Ascending aorta (tissue), 2 donors: ENCODE measurements around the gene PPP1R16B. TPM values are rescaled to one million over a fixed set of nuclear protein-coding genes. Genes with fewer than 3 reads are reported as not detected.

ENCODE experiments used
- DNase-seq, 2 donors: peaks; one replicate each; pipeline ENCODE4 v3.0.0-alpha.2; 2019; ENCODE audit warnings: low spot score in 2 of 2
- H3K27ac ChIP-seq, 2 donors: fragments of 200-600 bp; sonication (generic); one replicate each; pipeline ENCODE4 v1.5.1; 2016 to 2017; ENCODE audit warnings: mild to moderate bottlenecking in 1 of 2
- H3K27me3 ChIP-seq: fragments of 200-600 bp; sonication (generic); one replicate; pipeline ENCODE4 v1.5.1; 2017
- H3K36me3 ChIP-seq, 2 donors: fragments of 200-600 bp; sonication (generic); one replicate each; pipeline ENCODE4 v1.5.1; 2016
- H3K4me1 ChIP-seq, 2 donors: fragments of 200-600 bp; sonication (generic); one replicate each; pipeline ENCODE4 v1.5.1; 2016 to 2017; ENCODE audit warnings: mild to moderate bottlenecking in 1 of 2
- H3K4me3 ChIP-seq, 2 donors: fragments of 200-600 bp; sonication (generic); one replicate each; pipeline ENCODE4 v1.5.1; 2016 to 2017; ENCODE audit warnings: mild to moderate bottlenecking in 1 of 2
- H3K9me3 ChIP-seq, 2 donors: fragments of 200-600 bp; sonication (generic); one replicate each; pipeline ENCODE4 v1.5.1; 2016
- CTCF ChIP-seq, 3 experiments: fragments of 200-600 bp in 2 of 3; fragments of 450-650 bp in 1 of 3; sonication (generic) in 2 of 3; IDR thresholded peaks; one replicate each; pipeline ENCODE4 v1.5.1; 2016 to 2019; ENCODE audit warnings: antibody characterized with exemption in 3 of 3, mild to moderate bottlenecking in 1 of 3, moderate library complexity in 1 of 3
- intact Hi-C: fragments of 100-400 bp; cut with DNase I; formaldehyde crosslinking; loops from one replicate; pipeline ENCODE4 v1.15.1; 2023
- total RNA-seq: library from RNA; depleted of rRNA; stranded (reverse); fragments of >200 nt; gene quantifications from one replicate; pipeline ENCODE4 v1.1.0, GENCODE V29; 2016

The PPP1R16B gene
- total RNA-seq, 1 donor from 2014 or later: 26.4 TPM

GRCh38 chr20:38828514-38829295 lies 23.2 kb downstream of the PPP1R16B start:
- H3K27me3 ChIP-seq: no peaks in the 10 kb centered on the region
- H3K4me1 ChIP-seq: no peaks in the 10 kb centered on the region
- no peak overlapping the region for H3K27ac ChIP-seq
- intact Hi-C loops: no loop called here
- TF ChIP-seq CTCF (IDR thresholded peaks at IDR 0.05): no peak
- DNase-seq: no peak
- H3K9me3 ChIP-seq: no peaks in the 10 kb centered on the region
- no peak overlapping the region for H3K4me3 ChIP-seq
- H3K36me3 ChIP-seq: no peaks in the 10 kb centered on the region

GRCh38 chr20:38829296-38829875 lies 23.9 kb downstream of the PPP1R16B start:
- intact Hi-C loops: no loop called here
- Histone ChIP-seq H3K4me1 (no peaks in the 10 kb centered on the region), H3K9me3 (no peaks in the 10 kb centered on the region), H3K36me3 (no peaks in the 10 kb centered on the region), H3K27me3 (no peaks in the 10 kb centered on the region), H3K4me3 (no peak overlapping the region), H3K27ac (no peak overlapping the region)
- TF ChIP-seq CTCF (IDR thresholded peaks at IDR 0.05): no peak
- DNase-seq: no peak

GRCh38 chr20:38830356-38830755 lies 24.9 kb downstream of the PPP1R16B start:
- H3K9me3 ChIP-seq: no peaks in the 10 kb centered on the region
- no peaks in the 10 kb centered on the region for H3K4me1 ChIP-seq
- intact Hi-C loops: no loop called here
- no peak overlapping the region for H3K4me3 ChIP-seq
- H3K27me3 ChIP-seq: no peaks in the 10 kb centered on the region
- no peaks in the 10 kb centered on the region for H3K36me3 ChIP-seq
- no peak overlapping the region for H3K27ac ChIP-seq
- no peak for TF ChIP-seq CTCF (IDR thresholded peaks at IDR 0.05)
- DNase-seq: no peak

- Histone ChIP-seq H3K36me3 (no peaks in the 10 kb centered on the region), H3K27me3 (no peaks in the 10 kb centered on the region), H3K4me1 (no peaks in the 10 kb centered on the region), H3K9me3 (no peaks in the 10 kb centered on the region), H3K27ac (no peak overlapping the region), H3K4me3 (no peak overlapping the region)
- no peak for DNase-seq
- intact Hi-C loops: no loop called here
- no peak for TF ChIP-seq CTCF (IDR thresholded peaks at IDR 0.05)
These were observed 25.7 kb downstream of the PPP1R16B start for GRCh38 chr20:38831049-38831691.

- no peak for TF ChIP-seq CTCF (IDR thresholded peaks at IDR 0.05)
- intact Hi-C loops: no loop called here
- H3K4me3 ChIP-seq: no peak overlapping the region
- DNase-seq: no peak
- no peak overlapping the region for H3K27ac ChIP-seq
- no peaks in the 10 kb centered on the region for H3K9me3 ChIP-seq
- no peaks in the 10 kb centered on the region for H3K4me1 ChIP-seq
- H3K27me3 ChIP-seq: no peaks in the 10 kb centered on the region
- no peaks in the 10 kb centered on the region for H3K36me3 ChIP-seq
These were observed 26.6 kb downstream of the PPP1R16B start for GRCh38 chr20:38831995-38832620.
